Common myeloid progenitor, CD34-positive (primary cell): ENCODE results near the gene DNAH11.
A peak's percentile ranks its signal among the peaks of the same experiment; 100 is the strongest.

Experiments used
- CTCF ChIA-PET: fragments of 350-600 bp; sonication (Branson Sonifier 250); formaldehyde crosslinking; loops from one replicate; lab custom pipeline; 2021; ENCODE audit warnings: antibody characterized with exemption; lab: Charles Lee
- POLR2A ChIA-PET: fragments of 350-600 bp; sonication (Branson Sonifier 250); formaldehyde crosslinking; loops from one replicate; lab custom pipeline; 2021; ENCODE audit warnings: antibody characterized with exemption; lab: Charles Lee
- DNase-seq, 3 donors: peaks; one replicate each; pipeline versions ENCODE4 v3.0.0 to v3.0.0-alpha.2; 2013
- H3K27ac ChIP-seq, 2 experiments: 1 replicate in 1 of 2; 2 replicates in 1 of 2; pipeline ENCODE4 v1.7.0; 2013; ENCODE audit warnings: inconsistent platforms in 2 of 2, low read length in 2 of 2, mild to moderate bottlenecking in 2 of 2, low read depth in 1 of 2, moderate library complexity in 1 of 2; ENCODE audit not compliant: severe bottlenecking in 2 of 2, insufficient read depth in 1 of 2, poor library complexity in 1 of 2
- H3K27me3 ChIP-seq, 5 experiments: replicated peaks in 2 of 5; 1 replicate in 3 of 5; 2 replicates in 2 of 5; pipeline versions ENCODE4 v1.6.1 to v1.7.0; 2013; ENCODE audit warnings: low read length in 4 of 5, mild to moderate bottlenecking in 2 of 5, moderate library complexity in 2 of 5, inconsistent platforms in 1 of 5; ENCODE audit not compliant: insufficient read depth in 5 of 5, control insufficient read depth in 4 of 5
- H3K36me3 ChIP-seq, 4 experiments: 1 replicate in 2 of 4; 2 replicates in 2 of 4; pipeline versions ENCODE4 v1.6.1 to v1.7.0; 2013; ENCODE audit warnings: low read length in 3 of 4, control low read depth in 1 of 4, mild to moderate bottlenecking in 1 of 4; ENCODE audit not compliant: control insufficient read depth in 4 of 4, insufficient read depth in 4 of 4
- H3K4me1 ChIP-seq, 4 experiments: 1 replicate in 3 of 4; 2 replicates in 1 of 4; pipeline versions ENCODE4 v1.6.1 to v1.7.1; 2013; ENCODE audit warnings: low read length in 3 of 4, mild to moderate bottlenecking in 3 of 4, control low read depth in 1 of 4, inconsistent platforms in 1 of 4, moderate library complexity in 1 of 4; ENCODE audit not compliant: control insufficient read depth in 4 of 4, insufficient read depth in 4 of 4; ENCODE audit errors: control extremely low read depth in 1 of 4
- H3K4me3 ChIP-seq, 7 experiments: 1 replicate in 4 of 7; 2 replicates in 3 of 7; pipeline versions ENCODE4 v1.5.1 to v1.7.0; 2013; ENCODE audit warnings: mild to moderate bottlenecking in 7 of 7, low read length in 6 of 7, moderate library complexity in 6 of 7, inconsistent platforms in 2 of 7, low read depth in 2 of 7, control low read depth in 1 of 7; ENCODE audit not compliant: insufficient read depth in 4 of 7, control insufficient read depth in 1 of 7; ENCODE audit errors: extremely low read depth in 1 of 7
- H3K9me3 ChIP-seq, 5 experiments: 1 replicate in 4 of 5; 2 replicates in 1 of 5; pipeline versions ENCODE4 v1.6.1 to v1.7.1; 2013; ENCODE audit warnings: low read length in 4 of 5, mild to moderate bottlenecking in 2 of 5, inconsistent platforms in 1 of 5, low read depth in 1 of 5, moderate library complexity in 1 of 5; ENCODE audit not compliant: control insufficient read depth in 4 of 5, insufficient read depth in 2 of 5; ENCODE audit errors: control extremely low read depth in 1 of 5
- WGBS: methylation state at CpG from one replicate; pipeline ENCODE4 v1.1.5; 2013; ENCODE audit not compliant: insufficient coverage; 5-methylcytosine and 5-hydroxymethylcytosine counted together

DNAH11 gene

DNA sequence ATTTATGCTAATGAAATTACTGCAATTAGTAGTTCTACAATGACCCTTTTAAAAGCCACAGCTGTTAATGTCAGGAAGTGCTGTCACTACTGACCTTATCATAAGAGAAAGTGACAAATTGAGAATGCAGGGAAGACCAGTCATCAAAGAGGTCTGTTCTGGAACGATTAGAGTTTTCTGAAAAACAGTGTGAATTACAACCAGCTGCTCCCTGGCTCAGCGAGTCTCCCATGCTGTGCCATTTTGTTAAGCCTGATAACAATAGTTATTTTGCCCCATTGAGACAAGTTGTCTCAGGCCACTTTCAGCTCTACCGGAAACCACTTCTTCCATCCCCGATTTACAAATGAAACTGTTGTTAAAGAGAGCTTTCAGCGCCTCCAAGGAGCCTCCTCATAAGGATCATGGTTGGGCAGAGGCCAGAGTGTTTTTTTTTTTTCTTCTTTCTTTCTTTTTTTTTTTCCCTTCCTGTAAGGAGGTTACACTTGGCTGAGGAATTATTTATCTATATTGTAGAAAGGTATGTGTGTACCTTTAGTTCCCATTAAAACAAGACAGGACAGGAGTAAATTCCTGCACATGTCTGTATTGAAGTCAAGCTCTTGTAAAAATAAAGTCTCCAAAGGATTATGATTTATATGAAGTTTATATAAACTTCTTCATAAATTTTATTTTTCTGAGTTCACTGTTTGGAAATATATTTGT is 229.2 kb downstream of the DNAH11 start:
- POLR2A ChIA-PET, result interaction anchor here (0.6 kb wide), 1 partner anchor 1076 kb away, joined by 7 read pairs; no protein-coding TSS in a partner anchor
- Histone ChIP-seq H3K4me1 (peaks cover 0 to 10% (median 4%) of the 10 kb centered on the region in 4 experiments), H3K27ac (no peak overlapping the region), H3K9me3 (no peaks in the 10 kb centered on the region), H3K27me3 (no peaks in the 10 kb centered on the region), H3K36me3 (no peaks in the 10 kb centered on the region), H3K4me3 (peak overlapping the region in 1 of 7 experiments; percentile 6)
- CTCF ChIA-PET, result interaction anchor here (1.5 kb wide), 1 partner anchor 308 kb away, joined by 3 read pairs; no protein-coding TSS in a partner anchor
- DNase-seq, result peak; percentile 35 to 77 (median 58)
- 32% methylated on average over 4 of the region's 5 CpGs for WGBS

DNA sequence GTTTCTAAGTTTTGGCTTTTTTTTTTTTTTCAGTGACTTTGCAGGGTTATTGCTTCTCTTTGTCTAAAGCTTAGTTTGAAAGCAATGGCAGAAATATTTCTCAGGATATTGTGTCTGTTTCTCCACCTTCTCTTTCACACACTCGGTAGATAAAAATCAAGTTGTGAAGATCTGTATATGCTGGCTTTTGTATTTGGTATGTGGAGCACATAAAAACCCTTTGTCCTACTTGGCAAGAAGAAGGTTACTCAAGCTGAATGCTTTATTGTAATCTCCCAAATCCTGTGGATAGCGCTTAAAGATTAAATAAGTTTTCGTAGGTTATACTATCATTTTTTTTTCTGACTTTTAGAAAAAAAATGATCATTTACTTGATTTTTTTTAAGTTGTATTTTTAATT is 230.5 kb downstream of the DNAH11 start:
- H3K4me3 ChIP-seq, result no peak overlapping the region
- no peak for DNase-seq
- CTCF ChIA-PET, result no interaction called here
- POLR2A ChIA-PET, result no interaction called here
- no peaks in the 10 kb centered on the region for H3K27me3 ChIP-seq
- H3K36me3 ChIP-seq, result no peaks in the 10 kb centered on the region
- no peaks in the 10 kb centered on the region for H3K9me3 ChIP-seq
- WGBS, result no CpG with 5 or more reads among the region's 3 CpGs
- H3K4me1 ChIP-seq, result peaks cover 3 to 6% (median 5%) of the 10 kb centered on the region in 4 experiments
- H3K27ac ChIP-seq, result no peak overlapping the region

DNA sequence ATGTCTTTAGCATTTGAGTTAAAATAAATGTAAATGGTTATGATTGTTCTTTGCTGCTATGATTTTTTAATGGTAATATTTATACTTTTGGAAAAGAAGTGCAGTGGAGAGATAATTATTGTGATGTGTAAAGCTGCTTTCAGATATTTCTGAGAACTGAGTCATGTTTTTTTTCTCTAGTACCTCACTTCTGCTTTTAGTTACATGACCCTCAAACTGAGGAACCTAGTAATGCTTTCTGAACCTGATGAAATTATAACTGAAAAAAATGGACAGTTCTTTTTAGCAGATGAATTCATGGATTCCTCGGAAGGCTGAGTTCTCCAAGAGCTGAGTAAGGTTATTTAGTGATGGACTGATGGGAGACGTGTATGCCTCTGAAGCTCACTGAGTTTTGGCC is 235.1 kb downstream of the DNAH11 start:
- ChIA-PET CTCF (interaction anchor here (1.1 to 1.2 kb wide), 2 partner anchors 10 to 13 kb away, joined by 3 to 7 read pairs; no protein-coding TSS in a partner anchor), POLR2A (no interaction called here)
- H3K27ac ChIP-seq, result no peak overlapping the region
- peak in 2 of 3 donors; percentile 34 to 53 for DNase-seq
- H3K4me3 ChIP-seq, result no peak overlapping the region
- H3K4me1 ChIP-seq, result peaks cover 0 to 5% (median 2%) of the 10 kb centered on the region in 4 experiments
- no peaks in the 10 kb centered on the region for H3K9me3 ChIP-seq
- 100% methylated on average over 1 of the region's 2 CpGs for WGBS
- no peaks in the 10 kb centered on the region for H3K36me3 ChIP-seq
- H3K27me3 ChIP-seq, result no peaks in the 10 kb centered on the region

DNA sequence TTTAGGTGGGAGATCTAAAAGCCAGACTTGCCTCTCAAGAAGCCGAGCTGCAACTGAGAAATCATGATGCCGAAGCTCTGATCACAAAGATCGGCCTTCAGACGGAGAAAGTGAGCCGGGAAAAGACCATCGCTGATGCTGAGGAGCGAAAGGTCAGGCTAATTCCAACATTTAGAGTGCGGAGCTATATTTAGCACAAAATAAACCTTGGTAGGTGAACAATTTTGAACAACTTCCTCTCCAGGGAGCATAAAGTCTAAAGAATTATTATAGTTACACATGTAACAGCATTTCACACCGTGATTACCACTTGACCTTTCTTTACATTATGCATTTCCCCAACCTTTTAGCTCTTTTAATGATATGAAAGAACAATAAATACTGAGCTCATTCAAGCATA is 236.1 kb downstream of the DNAH11 start:
- DNase-seq, result no peak
- POLR2A ChIA-PET, result no interaction called here

DNA sequence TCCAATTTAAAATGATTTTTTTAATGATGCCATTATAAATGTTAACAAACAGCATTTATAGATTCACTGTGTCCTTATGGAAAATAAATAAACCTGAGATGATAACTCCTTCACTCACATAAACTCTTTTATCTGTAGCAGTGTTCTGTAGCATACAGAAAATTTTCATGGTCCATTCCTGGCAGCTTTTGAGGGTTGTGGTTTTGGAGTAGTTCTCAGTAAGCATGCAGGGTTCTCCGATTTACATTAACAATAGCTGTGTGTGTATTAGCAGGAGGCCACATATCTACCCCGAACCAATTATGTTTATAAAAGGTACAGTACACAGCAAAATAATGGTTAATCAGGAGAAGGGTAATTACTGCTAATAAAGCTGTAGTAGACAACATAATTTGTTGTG is 240.2 kb downstream of the DNAH11 start:
- DNase-seq, result no peak
- Histone ChIP-seq H3K4me3 (no peak overlapping the region), H3K4me1 (peaks cover 0 to 5% (median 1%) of the 10 kb centered on the region in 4 experiments), H3K27me3 (no peaks in the 10 kb centered on the region), H3K27ac (no peak overlapping the region), H3K36me3 (no peaks in the 10 kb centered on the region), H3K9me3 (no peaks in the 10 kb centered on the region)
- ChIA-PET POLR2A (no interaction called here), CTCF (no interaction called here)
- WGBS, result no CpG with 5 or more reads among the region's 2 CpGs

More for the DNA sequence above, 236.1 kb downstream of the DNAH11 start:
- no peaks in the 10 kb centered on the region for H3K36me3 ChIP-seq
- peaks cover 0 to 5% (median 2%) of the 10 kb centered on the region in 4 experiments for H3K4me1 ChIP-seq
- no peak overlapping the region for H3K27ac ChIP-seq
- no peaks in the 10 kb centered on the region for H3K9me3 ChIP-seq
- 97% methylated on average over 6 of the region's 9 CpGs for WGBS
- no peaks in the 10 kb centered on the region for H3K27me3 ChIP-seq
- H3K4me3 ChIP-seq, result no peak overlapping the region
- CTCF ChIA-PET, result interaction anchor here (1.0 to 1.2 kb wide), 3 partner anchors 12 to 525 kb away, joined by 3 to 5 read pairs (median 3); no protein-coding TSS in a partner anchor

DNA sequence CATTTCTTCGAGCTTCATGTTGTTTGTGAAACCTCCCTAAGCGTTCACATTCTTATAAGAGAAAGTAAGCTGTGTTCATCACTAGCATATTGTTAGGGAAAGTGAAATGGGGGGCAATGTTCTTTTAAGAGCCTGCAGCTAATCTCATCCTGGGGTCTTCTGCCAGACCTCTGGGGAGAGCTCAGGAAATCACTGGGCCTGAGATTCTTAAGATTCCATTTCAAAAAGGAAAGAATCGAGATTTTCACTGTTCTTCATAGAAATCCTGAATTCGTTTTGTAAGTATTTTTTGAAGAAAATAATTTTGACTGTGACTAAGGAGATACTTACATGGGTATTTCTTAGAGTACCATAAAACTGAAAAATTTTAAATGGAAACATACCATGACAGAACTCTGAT is 242.2 kb downstream of the DNAH11 start:
- no peaks in the 10 kb centered on the region for H3K27me3 ChIP-seq
- POLR2A ChIA-PET, result no interaction called here
- no peaks in the 10 kb centered on the region for H3K4me1 ChIP-seq
- DNase-seq, result no peak
- H3K27ac ChIP-seq, result no peak overlapping the region
- CTCF ChIA-PET, result interaction anchor here (1.2 kb wide), 1 partner anchor 17 kb away, joined by 3 read pairs; no protein-coding TSS in a partner anchor
- no peak overlapping the region for H3K4me3 ChIP-seq
- no peaks in the 10 kb centered on the region for H3K36me3 ChIP-seq
- no peaks in the 10 kb centered on the region for H3K9me3 ChIP-seq
- WGBS, result 100% methylated on average over 2 of the region's 4 CpGs

DNA sequence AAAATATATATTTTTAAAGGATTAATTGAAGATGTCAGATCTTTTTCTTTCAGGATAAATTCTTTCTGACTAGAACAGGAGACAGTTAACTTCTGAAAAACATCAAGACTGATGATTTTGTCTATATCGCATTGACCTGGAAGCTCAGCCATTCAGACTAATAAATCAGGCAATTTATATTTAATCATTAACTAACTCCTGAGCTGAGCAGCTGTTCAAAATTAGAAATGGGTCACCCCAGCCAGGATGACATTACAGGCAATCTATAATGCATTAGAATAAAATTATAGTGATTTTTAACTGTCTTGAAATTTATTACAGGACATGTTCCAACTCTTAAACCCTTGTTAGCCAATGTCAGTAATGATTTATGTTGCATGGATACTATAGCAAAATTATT is 263.0 kb downstream of the DNAH11 start:
- no peak for DNase-seq
- no peaks in the 10 kb centered on the region for H3K27me3 ChIP-seq
- POLR2A ChIA-PET, result no interaction called here
- no peak overlapping the region for H3K27ac ChIP-seq
- CTCF ChIA-PET, result no interaction called here
- no peaks in the 10 kb centered on the region for H3K4me1 ChIP-seq
- H3K36me3 ChIP-seq, result no peaks in the 10 kb centered on the region
- no peak overlapping the region for H3K4me3 ChIP-seq
- WGBS, result no CpG with 5 or more reads among the region's 1 CpG
- H3K9me3 ChIP-seq, result peaks cover 0 to 1% (median 0%) of the 10 kb centered on the region in 5 experiments
